HG03354 (cell line): ENCODE results near the gene NCAPD3.

Source experiments
- ATAC-seq: cut with Tn5 transposase; IDR thresholded peaks from one replicate; pipeline ENCODE4 v1.9.1; 2021; ENCODE audit warnings: mild to moderate bottlenecking; ENCODE audit not compliant: unreplicated experiment, poor library complexity, severe bottlenecking

Gene NCAPD3

DNA sequence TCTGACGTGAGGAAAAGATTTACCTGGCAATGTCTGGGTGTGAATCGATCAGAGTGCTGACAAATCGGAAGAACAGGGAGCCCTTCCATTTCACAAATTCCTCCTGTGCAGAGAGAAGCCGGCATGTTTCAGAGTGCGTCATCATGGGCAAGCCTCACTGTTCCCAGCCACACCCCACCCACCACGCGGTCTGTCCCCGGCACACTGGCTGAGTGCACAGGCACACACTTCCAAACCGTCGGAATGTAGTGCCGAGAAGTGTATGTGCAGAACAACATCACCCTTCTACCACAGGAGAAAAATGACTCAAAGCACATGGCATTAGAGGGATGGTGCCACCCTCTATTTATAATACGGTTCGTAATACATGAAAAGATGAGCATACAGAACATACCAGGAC is 47.5 kb downstream of the NCAPD3 start:
- ATAC-seq, result no peak

DNA sequence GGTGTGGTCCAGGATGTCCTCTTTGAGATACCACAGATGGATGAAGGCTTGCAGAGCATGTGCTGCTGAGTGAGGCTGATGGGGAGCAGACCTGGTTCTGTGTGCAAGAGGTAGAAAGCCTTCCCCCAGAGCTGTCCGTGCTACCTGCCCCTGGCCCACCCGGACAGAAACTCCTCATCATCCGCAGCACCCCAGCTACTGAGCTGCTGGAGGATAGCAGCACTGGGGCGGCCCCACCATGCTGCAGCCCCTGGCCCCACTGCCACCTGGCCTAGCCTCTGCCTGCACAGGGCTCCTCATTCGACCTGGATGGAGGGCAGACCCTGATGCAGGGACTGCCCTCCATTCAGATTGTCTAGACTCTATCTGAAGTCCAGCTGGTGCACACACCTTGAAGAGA is 50.5 kb downstream of the NCAPD3 start:
- no peak for ATAC-seq

GRCh38 chr11:134171951-134172350 is 51.8 kb downstream of the NCAPD3 start:
- no peak for ATAC-seq

DNA sequence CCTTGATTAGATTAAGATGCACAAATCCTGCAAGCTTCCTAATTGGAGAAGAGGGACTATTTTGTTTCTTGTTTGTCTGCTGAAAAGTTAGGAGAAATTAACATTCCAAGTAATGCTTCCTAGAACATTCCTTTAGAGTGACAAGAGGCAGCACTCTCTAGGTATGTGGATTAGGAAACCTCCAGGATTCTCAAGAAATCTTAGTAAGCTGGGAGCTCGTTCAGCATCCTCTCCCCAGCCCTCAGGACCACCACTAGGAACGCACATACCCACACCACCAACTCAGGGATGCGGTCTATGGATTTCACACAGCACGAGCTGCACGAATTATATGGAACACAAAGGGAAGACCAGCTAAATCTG is 52.9 kb downstream of the NCAPD3 start:
- ATAC-seq, result no peak

- no peak for ATAC-seq
Observed at GRCh38 chr11:134170177-134170918, 53.4 kb downstream of the NCAPD3 start.

DNA sequence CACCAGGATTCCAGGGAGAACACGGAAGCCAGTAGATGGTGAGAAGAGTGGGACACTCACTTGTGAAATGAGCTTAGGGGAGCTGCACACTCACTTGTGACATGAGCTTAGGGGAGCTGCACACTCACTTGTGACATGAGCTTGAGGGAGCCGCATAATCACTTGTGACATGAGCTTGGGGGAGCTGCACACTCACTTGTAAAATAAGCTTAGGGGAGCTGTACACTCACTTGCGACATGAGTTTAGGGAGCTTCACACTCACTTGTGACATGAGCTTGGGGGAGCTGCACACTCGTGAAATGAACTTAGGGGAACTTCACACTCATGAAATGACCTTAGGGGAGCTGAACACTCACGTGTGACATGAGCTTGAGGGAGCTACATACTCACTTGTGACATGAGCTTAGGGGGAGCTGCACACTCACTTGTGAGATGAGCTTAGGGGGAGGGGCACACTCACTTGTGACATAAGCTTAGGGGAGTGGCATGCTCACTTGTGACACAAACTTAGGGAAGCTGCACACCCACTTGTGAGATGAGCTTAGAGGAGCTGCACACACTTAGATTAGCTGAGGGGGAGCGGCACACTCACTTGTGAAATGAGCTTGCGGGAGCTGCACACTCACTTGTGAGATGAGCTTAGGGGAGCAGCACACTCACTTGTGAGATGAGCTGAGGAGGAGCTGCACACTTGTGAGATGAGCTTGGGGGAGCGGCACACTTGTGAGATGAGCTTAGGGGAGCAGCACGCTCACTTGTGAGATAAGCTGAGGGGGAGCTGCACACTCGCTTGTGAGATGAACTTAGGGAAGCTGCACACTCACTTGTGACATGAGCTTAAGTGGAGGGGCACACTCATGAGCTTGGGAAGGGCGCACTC is 59.0 kb downstream of the NCAPD3 start:
- no peak for ATAC-seq

DNA sequence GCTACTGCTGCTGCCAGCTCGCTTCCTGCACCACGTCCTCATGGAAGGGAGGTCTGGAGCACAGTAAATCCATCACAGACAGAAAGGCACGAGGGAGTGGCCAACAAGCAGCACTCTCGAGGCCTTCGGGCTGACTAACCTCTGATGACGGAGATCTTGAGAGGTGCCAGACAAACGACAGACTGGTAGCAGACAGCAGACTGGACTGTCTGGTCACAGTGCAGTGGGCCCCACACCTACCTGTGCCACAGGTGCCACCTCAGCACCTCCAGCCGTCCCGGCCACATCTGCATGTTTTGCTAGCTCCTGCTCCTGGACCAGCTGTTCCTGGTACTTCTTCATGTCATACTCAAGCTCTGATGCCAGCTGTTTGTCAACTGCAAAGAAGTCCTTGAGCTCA is 64.1 kb downstream of the NCAPD3 start:
- no peak for ATAC-seq

DNA sequence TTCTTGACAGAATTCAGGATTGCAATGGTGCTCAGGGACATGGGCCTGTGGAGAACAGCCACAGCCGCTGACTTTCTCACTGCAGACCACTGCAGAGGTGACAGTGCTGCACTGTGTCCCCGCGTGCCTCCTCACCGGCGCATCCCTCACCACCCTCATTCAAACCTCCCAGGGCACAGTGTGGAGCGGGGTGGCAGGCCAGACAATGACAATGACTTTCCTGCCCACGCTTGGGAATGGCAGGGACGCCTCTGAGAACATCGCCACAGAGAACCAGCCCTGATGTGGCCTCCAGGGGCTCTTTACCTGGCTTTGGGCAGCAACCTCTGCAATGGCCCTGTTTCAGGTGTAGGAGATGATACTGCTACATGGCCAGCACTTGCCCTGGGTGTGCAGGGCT is 65.7 kb downstream of the NCAPD3 start:
- no peak for ATAC-seq

GRCh38 chr11:134157451-134157850 is 66.3 kb downstream of the NCAPD3 start:
- ATAC-seq, result no peak

DNA sequence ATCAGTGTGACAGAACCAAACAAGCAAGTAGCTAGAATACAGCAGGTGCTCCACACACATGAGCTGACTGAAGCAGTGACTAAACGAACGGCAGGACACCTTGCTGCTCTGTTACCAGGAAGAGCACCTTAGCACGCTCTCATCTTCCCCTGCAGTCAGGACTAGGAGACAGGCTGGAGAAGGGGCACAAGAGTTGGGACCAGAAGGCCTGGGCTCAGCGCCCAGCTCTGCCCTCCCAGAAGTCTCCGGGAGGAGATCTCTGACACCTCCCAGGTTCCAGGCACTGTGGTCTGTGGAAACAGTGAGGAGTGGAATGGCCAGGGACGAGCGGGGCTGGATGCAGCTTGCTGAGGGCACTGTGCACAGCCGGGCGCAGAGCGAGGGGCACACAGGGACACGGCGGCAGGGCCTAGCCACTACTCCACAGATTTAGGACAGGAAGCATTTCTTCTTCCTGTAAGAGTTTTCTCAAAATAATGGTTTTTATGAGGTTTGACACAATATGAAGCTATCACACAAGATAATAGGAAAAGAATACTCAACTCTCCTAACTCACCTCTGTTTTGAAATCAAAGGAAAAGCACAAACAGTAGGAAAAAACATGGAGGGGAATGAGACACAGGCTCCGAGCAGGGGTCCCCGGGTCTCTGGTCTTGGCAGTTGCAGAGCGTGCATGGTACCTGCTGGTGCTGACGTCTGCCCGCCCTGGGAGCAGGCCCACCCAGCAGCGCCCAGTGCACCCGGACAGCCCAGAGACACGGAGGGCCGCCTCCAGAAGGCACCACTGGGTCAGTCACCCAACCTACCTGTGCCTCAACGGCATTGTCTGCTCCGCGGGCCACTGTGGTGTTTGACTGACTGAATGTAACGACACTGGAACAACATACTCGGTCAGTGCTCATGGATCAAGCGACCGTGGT is 67.6 kb downstream of the NCAPD3 start:
- no peak for ATAC-seq

DNA sequence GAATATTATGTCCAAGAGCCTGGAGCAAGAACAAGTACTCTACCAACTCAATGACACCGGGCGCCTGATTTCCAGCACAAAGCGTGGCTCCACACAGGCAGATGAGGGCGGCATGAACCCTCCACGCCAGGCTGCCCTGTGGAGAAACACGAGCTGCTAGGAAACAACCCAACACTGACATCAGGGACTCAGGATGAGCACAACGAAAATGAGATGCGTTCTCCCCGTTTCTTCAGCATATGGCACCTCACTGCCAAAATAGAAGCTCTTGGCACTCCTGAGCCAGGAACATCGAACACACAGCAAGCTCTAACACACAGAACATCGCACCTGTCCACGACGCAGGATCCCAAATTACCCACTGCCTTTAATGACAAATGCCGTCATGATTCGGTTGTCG is 68.3 kb downstream of the NCAPD3 start:
- no peak for ATAC-seq

DNA sequence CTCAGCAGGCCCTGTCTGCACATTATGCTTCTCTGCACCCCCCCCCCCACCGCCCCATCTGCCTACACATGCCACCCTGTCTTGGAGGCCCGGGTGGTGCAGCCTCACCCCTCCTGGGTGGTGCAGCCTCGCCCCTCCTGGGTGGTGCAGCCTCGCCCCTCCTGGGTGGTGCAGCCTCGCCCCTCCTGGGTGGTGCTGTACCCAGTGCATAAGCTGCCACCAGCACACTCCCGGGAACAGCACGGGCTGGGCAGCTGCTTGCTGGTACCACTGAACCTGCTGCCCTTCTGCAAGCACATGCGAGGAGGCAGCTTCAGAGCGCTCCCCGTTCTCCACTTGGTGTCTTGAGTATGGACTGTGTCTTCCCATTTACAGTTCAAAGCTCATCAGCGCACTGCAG is 69.3 kb downstream of the NCAPD3 start:
- ATAC-seq, result no peak

DNA sequence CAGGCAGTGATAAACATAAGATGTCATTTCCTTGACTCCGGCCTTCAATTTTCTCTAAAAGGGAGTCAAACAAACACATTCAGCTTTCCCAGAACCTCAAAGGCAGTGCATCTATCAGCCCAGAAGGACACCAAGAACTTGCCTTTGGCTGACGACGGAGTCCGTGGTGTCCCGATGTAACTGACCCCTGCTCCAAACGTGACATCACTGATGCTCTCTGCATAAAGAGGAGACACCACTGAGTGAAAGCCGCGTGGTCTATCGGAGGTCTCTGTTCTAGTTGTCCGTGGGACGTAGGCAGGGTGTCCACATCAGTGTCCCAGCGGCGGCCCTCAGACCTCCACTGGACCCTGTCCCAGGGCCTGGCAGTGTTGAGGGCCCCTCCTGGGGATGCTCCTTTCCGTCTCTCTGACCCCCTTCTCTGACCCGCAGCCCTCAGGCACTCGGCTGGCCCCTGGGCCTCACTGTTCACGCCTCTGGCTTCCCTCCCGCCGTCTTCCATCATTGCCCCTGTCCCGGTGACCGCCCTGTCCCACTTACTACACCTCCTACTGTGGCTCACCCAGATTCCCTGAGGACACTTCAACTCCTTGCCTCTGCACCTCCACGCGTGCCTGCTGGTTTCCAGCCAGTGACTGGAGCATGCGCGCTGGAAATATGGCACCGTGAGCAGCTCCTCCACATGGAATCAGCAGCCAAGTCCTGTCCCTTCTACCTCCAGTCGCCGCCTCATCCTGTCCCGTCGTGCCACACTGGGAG is 70.4 kb downstream of the NCAPD3 start:
- ATAC-seq, result no peak

DNA sequence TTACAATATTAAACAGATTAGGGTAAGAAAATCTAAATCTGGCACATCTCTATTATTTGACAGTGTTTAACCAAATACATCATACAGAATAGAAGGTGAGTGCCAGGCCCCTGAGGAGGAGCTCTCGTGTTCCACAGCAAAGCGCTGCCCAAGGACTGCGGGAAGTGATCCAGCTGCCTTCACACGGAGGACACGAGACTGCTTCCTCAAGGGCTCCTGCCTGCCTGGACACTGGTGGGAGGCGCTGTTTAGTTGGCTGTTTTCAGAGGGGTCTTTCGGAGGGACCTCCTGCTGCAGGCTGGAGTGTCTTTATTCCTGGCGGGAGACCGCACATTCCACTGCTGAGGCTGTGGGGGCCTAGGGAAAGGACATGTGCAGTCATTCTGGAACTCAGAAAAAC is 71.1 kb downstream of the NCAPD3 start:
- no peak for ATAC-seq

DNA sequence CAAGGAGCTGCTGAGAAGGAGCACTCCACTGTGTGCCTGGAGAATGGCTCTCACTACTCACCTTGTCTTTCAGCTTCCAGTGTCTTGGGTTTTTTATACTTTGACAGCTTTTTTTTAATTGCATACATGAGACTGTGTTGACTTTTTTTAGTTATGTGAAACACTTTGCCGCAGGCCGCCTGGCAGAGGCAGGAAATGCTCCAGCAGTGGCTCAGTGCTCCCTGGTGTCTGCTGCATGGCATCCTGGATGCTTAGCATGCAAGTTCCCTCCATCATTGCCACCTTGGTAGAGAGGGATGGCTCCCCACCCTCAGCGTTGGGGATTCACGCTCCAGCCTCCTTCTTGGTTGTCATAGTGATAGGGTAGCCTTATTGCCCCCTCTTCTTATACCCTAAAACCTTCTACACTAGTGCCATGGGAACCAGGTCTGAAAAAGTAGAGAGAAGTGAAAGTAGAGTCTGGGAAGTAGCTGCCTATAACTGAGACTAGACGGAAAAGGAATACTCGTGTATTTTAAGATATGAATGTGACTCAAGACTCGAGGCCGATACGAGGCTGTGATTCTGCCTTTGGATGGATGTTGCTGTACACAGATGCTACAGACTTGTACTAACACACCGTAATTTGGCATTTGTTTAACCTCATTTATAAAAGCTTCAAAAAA is 72.6 kb downstream of the NCAPD3 start:
- ATAC-seq, result no peak

DNA sequence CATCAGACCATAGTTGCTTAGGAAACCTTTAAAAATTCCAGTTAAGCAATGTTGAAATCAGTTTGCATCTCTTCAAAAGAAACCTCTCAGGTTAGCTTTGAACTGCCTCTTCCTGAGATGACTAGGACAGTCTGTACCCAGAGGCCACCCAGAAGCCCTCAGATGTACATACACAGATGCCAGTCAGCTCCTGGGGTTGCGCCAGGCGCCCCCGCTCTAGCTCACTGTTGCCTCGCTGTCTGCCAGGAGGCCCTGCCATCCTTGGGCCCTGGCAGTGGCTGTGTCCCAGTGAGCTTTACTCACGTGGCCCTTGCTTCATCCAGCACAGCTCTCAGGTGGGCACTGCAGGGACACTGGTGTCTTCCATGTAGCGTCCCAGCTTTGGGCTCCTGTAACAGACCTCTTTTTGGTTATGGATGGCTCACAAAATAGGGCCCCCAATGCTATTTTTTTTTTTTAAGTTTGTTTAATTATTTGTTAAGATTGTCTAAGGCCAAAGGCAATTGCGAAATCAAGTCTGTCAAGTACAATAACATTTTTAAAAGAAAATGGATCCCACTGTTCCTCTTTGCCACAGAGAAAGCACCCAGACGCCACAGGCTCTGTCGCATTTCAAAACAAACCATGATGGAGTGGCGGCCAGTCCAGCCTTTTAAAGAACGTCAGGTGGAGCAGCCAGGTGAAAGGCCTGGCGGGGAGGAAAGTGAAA is 73.4 kb downstream of the NCAPD3 start:
- no peak for ATAC-seq

DNA sequence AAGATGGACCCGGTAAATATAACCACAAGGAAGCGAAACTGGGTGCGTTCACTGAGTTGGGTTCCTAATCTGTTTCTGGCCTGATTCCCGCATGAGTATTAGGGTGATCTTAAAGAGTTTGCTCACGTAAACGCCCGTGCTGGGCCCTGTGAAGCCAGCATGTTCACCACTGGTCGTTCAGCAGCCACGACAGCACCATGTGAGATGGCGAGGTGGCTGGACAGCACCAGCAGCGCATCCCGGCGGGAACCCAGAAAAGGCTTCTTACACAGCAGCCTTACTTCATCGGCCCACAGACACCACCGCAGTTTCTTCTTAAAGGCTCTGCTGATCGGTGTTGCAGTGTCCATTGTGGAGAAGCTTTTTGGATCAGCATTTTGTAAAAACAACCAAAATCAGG is 74.4 kb downstream of the NCAPD3 start:
- no peak for ATAC-seq

- ATAC-seq, result no peak
Observed at GRCh38 chr11:134146598-134146997, 77.2 kb downstream of the NCAPD3 start.
